ENCODE measurements around the gene PIP5K1A.
A peak's percentile ranks its signal among the peaks of the same experiment; 100 is the strongest.
"Not testable (repeated sequence)": the region's sequence is repeated elsewhere in the genome, so short reads cannot be mapped to it uniquely, and the experiment has no call there.

PIP5K1A gene, protein sequence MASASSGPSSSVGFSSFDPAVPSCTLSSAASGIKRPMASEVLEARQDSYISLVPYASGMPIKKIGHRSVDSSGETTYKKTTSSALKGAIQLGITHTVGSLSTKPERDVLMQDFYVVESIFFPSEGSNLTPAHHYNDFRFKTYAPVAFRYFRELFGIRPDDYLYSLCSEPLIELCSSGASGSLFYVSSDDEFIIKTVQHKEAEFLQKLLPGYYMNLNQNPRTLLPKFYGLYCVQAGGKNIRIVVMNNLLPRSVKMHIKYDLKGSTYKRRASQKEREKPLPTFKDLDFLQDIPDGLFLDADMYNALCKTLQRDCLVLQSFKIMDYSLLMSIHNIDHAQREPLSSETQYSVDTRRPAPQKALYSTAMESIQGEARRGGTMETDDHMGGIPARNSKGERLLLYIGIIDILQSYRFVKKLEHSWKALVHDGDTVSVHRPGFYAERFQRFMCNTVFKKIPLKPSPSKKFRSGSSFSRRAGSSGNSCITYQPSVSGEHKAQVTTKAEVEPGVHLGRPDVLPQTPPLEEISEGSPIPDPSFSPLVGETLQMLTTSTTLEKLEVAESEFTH

DNA sequence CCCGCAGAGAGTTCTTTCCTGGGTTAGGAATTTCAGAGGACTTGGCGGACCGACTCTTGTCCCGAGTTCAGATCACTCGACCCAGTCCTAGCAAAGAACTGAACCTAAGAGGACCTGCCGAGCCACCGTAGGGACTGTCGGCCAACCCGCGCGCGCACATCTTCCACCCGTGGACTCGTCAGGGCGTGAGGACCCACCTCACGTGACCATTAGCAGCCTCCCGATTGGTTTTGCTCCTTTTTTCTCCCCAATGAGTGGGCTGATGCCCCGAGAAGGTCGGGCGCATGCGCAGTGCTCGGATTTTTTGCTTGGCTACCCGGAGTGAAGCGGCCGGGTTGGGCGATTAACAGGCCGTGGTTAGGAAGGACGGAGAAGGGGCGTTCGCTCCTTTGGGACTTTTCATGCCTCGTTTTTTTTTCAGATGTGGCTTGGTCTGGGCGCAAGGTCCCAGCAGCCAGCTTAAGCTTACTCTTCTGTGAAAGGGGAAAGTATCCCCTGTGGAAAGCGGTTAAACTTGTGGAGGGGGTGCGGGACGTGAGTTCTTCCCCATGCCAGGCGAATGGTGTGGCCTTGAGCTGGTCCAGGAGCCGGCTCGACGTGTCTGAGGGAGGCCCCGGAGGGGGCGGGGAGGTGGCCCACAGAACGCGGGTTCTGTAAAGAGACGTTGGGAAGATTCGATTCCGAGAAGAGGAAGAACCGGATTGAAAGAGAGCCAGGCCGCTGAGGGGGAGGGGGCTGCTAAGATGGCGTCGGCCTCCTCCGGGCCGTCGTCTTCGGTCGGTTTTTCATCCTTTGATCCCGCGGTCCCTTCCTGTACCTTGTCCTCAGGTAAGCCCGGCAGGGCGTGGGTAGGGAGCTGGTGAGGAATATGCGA, at the start of gene PIP5K1A:
Gene PIP5K1A, plus strand, starts transcription at position 299 of the 874 bp plus-strand sequence. Its CDS starts 445 bp downstream, at position 744.
- peak; percentile 98 for DNase-seq

DNA sequence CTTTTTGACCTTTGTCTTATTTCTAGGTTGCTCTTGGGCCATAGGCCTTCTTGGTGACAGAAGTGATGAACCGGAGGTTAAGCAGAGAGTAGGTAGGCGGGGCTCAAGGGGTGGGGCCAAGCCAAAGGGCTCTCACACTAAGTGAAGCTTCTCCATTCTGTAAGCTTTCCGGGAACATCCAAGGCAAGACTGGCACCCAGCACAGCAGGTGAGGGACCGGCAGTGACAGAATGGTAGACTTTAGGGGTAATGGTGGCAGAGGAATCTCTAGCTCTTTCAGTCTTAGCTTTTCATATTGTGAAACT, 41.9 kb upstream of the PIP5K1A start, which contains the start of gene TNFAIP8L2:
Gene TNFAIP8L2, plus strand, starts transcription at position 135 of the 305 bp plus-strand sequence. CDS start 2,049 bp downstream, outside the sequence.
- DNase-seq = no peak

DNA sequence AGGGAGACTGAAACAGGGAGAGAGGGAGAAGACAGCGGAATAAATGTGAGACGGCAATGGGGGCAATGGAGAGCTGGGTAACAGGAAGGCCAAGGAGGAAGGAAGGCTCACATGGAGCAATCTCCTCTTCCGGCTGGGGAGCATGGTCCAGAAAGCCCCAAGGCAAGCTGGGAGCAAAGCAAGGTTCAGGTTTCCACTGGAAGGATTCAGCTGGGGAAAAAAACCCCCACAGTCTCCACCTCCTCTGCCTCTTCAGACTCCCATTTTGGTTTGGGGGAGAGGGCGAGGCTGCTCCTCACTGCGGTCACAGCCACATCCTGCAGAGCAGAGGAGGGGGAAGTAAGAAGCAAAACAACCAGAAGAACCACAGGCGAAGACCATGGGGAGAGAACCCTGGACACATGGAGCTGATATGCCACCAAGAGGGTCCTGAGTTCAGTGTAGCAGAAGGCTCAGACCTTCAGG, 41.3 kb upstream of the PIP5K1A start:
- no peak for DNase-seq

DNA sequence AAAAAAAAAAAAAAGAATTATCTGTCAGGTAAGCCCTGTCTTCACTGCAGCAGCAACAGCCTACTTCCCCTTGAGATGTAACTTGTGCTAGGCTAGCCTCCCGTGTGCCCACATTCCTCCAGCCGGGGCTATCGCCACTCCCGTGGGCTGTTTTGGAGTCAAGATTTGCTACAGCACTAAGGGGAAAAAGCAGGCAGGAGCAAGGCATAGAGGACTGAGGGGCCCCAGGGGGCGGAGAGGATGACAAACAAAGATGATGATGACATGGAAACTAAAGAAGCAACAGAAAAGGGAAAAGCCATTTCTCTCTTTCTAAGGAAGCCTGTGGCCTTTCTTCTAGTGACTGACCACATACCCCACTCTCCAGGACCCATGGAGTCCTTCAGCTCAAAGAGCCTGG, 40.0 kb upstream of the PIP5K1A start:
- DNase-seq = no peak

DNA sequence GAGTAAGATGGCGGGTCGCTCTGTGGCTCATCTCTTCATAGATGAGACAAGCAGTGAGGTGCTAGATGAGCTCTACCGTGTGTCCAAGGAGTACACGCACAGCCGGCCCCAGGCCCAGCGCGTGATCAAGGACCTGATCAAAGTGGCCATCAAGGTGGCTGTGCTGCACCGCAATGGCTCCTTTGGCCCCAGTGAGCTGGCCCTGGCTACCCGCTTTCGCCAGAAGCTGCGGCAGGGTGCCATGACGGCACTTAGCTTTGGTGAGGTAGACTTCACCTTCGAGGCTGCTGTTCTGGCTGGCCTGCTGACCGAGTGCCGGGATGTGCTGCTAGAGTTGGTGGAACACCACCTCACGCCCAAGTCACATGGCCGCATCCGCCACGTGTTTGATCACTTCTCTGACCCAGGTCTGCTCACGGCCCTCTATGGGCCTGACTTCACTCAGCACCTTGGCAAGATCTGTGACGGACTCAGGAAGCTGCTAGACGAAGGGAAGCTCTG, 39.6 kb upstream of the PIP5K1A start:
- no peak for DNase-seq

DNA sequence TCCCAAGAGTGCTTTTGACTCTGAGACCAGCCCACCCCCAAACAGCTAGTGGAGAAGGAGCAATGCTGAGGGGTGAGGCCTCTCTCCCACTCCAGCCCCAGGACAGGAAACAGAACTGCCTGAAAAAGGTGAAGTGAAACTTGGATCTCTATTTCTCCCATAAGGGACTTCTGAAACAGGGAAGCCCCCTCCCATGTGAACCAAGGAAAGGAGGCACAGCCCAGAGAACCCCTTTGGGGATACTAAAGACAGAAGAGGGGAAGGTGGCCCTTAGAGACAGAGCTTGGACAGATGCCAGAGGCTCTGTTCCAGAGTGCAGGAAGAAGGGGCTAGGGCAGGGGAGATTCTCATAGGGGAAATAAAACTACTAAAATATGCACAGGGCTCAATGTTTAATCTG, 39.0 kb upstream of the PIP5K1A start:
- DNase-seq = no peak

DNA sequence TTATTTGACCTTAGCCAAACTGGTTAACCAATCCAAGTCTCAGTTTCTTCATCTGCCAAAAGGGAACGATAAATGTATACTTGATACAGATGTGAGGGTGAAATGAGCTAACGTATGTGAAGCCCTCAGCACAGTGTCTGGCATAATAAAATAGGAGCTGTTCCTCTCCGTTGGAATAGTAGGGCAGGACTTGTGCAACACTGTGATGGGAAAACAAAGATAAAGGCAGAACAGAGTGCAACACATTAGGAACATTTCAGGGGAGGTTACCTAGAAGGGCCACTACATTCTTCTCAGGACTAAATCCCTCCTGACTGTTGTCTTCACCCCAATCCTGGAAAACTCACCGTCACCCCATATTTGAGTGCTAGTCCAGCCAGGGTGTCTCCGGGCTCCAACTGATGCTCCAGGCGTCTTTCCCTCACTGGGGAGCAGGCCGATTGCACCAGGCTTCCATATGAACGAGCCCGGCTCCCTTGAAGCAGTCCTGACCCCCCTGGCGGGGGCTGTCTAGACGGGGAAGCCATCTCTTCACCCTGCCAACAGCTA, 33.5 kb upstream of the PIP5K1A start:
- no peak for DNase-seq

DNA sequence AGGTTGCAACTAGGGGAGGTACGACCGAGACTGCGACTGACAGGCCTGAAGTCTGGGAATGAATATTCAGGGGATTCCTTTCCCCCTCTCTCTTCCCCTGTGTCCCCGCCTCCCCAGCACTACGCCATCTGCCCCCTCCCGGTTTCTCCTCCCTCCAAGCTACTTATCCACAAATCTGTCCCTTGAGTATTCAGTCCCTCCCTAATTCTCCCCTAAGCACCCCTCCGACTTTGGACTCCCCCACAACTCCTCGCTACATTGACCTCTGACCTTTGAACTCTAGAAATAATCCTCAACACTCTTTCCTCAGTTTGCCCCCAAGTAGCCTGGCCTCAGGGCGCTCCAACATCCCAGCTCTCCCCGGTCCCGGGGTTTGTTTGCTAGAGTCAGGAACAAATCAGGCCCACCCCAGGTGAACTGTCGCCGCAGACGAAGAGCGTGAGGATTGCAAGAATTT, 33.0 kb upstream of the PIP5K1A start:
- peak; percentile 75 for DNase-seq

DNA sequence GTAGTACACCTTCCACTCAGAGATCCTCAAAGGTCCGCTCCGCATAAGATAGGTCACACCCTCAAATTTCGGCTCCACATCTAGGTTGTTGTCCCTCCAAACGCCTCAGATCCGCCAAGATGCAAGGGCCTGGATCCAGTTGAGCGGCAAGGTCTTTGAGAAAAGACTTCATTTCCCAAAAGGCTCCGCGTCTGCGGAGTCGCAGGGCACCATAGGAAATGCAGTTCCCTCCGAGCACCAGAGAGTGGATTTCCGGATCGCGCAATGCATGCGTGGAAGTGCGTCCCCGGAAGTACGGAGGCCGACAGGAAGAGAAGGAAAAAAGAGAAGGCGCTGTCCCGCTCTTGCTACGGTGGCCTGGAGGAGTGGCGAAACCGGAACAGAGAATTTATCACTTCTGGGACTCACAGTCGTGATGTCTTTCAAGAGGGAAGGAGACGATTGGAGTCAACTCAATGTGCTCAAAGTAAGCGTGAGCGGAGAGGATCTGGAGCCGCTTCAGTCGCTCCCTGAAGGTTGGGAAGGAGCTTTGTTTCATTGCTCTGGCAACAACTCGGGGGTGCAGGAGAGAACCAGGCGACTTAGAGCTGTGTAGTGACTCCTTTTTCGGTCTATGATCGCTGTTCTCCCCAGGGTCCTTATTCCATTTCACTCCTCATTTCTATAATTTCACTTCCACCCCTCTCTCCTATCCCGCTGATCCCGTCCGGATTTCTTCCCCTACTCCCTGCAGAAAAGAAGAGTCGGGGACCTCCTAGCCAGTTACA, 32.4 kb upstream of the PIP5K1A start, which contains the start of the genes LYSMD1 and SCNM1:
Gene LYSMD1, minus strand, starts transcription at position 165 of the 767 bp plus-strand sequence. CDS start 644 bp downstream, outside the sequence.
Gene SCNM1, plus strand, starts transcription at position 407 of the 767 bp plus-strand sequence. Its CDS starts 9 bp downstream, at position 416.
- peak; percentile 98 for DNase-seq

DNA sequence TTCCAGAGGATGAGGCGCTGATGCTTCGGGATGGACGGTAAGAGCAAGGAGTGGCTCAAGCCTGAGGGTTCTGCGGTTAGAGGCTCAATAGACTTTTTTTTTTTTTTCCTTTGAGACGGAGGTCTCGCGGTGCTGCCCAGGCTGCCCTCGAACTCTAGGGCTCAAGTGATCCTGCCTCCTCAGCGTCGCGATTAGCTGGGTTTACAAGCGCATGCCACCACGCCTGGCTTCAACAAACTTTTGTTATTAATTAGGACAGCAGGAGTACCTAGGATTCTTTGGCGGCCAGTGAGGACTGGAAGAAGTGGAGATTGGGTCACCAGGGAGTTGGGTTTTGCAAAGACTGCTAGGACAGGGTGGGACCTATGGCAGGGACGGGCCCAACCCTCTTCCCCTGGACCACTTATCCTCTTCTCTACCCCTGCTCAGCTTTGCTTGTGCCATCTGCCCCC, 31.8 kb upstream of the PIP5K1A start:
- DNase-seq = no peak

DNA sequence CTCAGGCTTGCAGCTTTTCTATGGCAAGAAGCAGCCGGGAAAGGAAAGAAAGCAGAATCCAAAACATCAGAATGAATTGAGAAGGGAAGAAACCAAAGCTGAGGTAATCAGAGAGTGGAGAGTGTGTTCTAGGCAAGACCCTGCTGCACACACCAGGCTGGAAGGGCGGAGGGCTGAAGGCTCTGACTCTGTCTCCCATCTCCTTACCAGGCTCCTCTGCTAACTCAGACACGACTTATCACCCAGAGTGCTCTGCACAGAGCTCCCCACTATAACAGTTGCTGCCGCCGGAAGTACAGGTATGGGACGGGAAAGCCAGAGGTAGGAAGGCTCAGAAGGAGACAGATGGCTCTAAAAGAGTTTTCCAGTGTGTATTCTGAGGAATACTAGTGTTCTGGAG, 31.2 kb upstream of the PIP5K1A start:
- DNase-seq = no peak

DNA sequence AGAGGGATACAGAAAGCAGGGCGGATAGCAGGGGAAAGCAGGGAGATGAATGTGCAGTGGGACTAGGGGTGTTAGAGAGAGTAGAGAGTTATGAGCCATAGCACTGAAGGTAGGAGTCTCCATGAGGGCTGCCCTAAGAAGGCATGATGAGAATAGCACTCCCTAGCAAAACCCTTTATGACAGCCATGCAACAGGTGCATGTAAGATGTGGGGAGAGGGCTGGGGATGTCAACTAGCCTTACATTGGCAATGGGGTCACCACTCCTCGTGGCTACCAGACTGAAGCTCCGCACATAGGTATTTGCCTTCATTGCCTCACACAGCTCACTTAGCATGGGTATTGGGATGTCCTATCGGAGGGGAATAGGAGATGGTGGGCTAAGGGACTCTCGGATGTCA, 27.2 kb upstream of the PIP5K1A start:
- no peak for DNase-seq

DNA sequence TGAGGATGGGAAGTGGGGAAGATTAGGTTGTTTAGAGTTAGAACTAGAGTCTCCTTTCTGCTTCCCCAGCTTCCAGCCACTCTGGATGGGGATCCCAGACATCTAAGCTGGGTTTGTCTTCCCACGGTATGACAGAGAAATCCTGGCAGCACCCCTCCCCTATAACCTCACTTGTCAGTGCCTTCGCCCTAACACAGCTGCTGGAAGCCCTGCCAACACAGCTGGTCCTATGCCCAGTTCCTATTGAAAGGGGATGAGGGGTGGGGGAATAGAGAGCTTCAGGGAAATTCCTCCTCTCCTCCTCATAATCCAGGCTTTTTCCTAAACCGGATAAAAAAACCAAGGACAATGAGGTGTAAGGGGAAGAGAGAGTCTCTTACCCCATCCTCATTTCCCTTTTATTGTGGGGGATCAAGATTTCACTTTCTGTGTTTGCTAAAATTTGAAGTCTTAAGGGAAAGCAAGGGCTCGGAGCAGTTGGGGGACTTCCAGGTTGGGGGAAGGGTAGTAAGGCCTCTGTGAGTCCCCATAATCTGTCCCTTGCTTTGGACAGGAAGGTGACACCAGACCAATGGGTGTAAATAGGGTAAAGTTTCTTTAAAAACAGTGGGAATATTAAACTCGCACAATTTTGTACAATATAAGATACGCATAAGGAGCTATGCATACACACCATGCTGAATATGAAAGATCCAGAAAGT, 23.2 kb upstream of the PIP5K1A start:
- DNase-seq = peak; percentile 77

DNA sequence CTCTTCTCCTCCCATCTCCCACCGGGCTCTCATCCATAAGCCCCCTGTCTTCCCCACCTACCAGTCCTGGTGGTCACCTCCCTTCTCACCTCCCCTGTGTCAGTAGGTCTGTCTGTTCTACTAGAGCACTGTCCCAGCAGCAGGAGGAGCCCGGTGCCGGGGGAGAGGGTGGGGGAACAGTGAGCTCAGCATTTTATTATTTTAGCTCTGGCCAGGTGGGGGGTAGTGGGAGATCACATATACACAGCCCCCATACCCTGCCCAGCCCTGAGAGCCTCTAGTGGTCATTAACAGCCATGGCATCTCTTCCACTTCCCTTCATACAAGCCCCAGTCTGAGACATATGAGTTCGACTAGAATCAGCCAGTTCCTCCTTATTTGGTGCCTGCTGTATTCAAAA, 22.5 kb upstream of the PIP5K1A start, which contains the start of gene TMOD4:
Gene TMOD4, minus strand, starts transcription at position 119 of the 400 bp plus-strand sequence. CDS start 1,106 bp downstream, outside the sequence.
- DNase-seq = no peak

DNA sequence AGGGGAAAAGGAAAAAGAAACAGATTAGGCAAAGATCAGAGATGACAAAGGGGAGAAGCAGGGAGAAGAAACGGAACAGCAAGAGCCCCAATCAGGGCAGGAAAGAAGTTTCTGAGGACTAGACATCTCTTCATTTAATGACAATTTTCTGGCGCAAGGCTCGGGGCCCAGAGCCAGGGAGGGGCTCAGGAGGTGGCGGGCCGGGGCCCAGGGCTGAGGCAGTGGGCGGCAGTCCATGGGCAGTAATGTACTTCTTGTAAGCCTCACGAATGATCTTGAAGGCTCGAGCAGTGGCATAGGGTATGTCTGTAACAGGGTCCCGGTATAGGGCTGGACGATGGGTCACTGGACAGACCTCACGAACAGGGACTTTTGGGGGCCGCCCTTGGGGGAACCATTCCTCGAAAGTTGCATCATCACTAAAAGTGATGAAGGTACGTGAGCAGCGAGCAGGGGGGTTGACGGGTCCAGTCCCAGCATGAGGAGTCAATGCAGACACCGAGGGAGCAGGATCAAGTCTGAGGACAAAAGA, 21.8 kb upstream of the PIP5K1A start:
- DNase-seq = no peak

DNA sequence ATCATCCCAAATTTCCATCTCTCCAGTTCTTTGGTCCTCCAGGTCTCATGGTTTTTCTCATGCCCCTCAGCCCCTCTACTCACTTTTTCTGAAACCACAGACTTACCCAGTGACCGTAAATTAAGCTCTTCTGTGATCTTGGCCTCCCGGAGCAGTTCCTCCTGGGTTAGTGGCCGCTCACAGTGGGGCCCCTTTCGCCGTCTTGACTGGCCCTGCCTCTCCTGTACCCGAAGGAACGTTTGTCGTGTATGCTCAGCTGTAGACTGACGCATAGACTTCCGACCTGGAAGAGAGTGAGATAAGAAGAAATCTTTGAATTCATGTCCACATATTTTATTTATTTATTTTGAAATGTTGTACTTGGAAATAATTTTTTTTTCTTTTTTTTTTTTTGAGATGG, 14.1 kb upstream of the PIP5K1A start:
- DNase-seq = no peak

DNA sequence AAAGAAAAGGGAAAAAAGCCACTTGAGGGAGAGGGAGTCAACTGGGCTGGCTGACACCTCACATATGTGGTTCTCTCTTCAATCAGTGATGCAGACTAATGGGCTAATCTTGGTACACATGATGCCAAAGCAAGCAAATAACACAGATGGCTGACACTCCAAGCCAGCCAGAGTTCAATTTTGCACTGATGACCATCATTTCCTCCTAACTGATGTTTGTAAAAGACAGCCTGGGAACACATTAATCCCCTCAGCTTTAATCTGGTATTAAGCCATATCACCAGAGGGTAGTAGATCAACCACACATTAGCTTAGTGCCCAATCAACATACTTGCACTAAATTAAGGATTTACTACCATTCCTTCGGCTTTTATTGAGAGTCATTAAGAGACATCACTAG, 11.1 kb upstream of the PIP5K1A start:
- DNase-seq = no peak

DNA sequence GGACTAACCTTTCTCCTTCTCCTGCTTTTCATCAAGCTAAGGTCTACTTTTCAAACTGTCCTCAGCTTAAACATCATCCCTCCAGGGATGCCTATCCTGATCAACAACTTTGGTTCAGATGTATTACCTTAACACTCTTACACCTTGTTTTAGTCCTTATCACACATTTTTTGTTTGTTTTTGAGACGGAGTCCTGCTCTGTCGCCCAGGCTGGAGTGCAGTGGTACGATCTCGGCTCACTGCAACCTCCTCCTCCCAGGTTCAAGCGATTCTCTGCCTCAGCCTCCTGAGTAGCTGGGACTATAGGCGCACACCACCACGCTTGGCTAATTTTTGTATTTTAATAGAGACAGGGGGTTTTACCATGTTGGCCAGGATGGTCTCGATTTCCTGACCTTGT, 9.7 kb upstream of the PIP5K1A start:
- DNase-seq = not testable (repeated sequence)

DNA sequence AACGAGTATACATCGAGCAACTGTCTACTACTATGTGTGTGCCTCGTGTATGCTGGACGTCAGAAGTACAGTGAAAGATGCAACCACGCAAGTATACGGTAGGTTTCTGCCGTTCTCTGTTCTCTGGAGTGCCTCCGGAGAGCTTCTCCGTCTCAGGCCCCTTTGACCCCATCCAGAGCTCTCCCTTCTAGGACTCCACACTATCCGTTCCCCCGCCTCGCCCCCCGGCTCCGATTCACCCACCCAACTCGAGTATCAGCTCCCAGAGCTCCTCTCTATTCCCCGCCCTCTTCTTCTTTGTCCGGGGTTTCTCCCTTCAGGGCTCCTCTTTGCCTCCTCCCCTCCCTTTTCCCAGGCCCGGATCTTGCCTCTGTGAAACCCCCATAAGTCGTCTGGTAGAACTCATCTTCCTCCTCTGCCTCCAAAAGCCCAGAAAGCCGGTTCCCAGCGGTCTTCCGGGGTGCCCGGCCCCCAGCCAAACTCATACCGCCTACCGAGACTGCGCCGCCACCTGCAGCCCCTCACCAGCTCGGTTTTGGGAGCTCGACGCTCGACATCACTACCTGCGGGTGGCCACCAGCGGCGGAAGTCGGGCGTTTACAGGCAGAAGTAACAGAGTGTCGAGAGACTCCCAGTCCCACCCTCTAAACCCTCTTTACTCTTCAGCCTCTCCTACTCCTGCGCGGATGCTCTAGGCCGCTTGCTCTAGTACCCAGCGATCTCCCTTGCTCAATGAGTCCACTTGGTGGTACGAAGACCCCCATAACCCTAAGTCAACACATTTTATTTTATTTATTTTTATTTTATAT, 8.5 kb upstream of the PIP5K1A start, which contains the start of gene VPS72:
Gene VPS72, minus strand, starts transcription at position 561 of the 809 bp plus-strand sequence. Its CDS starts 76 bp downstream, at position 485.
- peak; percentile 93 for DNase-seq

All from right hindlimb (tissue), 1 donor.